Renal pelvis (tissue), 4 donors: Measurements from ENCODE around the gene ATP2C2. TPM values are rescaled to one million over a fixed set of nuclear protein-coding genes. Genes with fewer than 3 reads are reported as not detected.
"Not testable (repeated sequence)": the region's sequence is repeated elsewhere in the genome, so short reads cannot be mapped to it uniquely, and the experiment has no call there.

Experiments
- DNase-seq: peaks from one replicate; pipeline ENCODE4 v3.0.0-alpha.2; 2013
- polyA plus RNA-seq, 3 donors: library from polyadenylated mRNA; unstranded; fragments of 120-200 nt; gene quantifications; one replicate each; pipeline ENCODE4 v1.2.1, GENCODE V29; 2013; ENCODE audit not compliant: insufficient read length in 3 of 3

ATP2C2 gene
- polyA plus RNA-seq, 3 donors: 0.46 to 2.9 (median 1.4) TPM

DNA sequence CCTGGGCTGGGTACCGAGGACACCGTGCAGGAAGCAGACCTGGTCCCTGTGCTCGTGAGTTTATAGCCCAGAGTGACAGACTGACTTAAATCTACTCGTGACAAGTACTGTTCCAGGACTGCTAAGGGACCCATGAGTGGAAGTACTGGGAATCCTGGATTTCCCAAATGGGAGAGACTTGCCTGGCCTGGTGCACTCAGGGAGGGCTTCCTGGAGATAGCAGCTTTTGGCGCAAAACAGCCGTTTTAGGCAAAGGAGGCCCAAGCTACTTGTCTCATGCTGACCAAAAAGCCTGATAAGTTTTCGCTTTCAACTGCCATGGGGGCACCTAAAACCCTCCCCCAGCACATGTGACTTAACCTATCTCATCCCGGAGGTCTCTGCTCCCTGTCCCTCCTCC is 51.4 kb downstream of the ATP2C2 start:
- no peak for DNase-seq

DNA sequence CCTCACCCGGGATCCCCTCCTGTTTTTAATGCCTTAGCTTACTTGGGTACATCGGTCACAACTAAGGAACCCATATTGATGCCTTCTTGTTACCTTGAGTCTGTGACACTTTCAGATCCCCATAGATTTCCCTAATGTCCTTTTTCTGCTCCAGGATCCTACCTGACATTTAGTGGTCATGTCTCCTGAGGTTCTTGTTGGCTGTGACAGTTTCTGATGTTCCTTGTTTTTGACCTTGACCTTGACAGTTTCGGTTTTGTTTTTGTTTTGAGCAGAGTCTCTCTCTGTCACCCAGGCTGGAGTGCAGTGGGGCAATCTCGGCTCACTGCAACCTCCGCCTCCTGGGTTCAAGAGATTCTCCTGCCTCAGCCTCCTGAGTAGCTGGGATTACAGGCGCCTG is 52.2 kb downstream of the ATP2C2 start:
- DNase-seq: not testable (repeated sequence)

DNA sequence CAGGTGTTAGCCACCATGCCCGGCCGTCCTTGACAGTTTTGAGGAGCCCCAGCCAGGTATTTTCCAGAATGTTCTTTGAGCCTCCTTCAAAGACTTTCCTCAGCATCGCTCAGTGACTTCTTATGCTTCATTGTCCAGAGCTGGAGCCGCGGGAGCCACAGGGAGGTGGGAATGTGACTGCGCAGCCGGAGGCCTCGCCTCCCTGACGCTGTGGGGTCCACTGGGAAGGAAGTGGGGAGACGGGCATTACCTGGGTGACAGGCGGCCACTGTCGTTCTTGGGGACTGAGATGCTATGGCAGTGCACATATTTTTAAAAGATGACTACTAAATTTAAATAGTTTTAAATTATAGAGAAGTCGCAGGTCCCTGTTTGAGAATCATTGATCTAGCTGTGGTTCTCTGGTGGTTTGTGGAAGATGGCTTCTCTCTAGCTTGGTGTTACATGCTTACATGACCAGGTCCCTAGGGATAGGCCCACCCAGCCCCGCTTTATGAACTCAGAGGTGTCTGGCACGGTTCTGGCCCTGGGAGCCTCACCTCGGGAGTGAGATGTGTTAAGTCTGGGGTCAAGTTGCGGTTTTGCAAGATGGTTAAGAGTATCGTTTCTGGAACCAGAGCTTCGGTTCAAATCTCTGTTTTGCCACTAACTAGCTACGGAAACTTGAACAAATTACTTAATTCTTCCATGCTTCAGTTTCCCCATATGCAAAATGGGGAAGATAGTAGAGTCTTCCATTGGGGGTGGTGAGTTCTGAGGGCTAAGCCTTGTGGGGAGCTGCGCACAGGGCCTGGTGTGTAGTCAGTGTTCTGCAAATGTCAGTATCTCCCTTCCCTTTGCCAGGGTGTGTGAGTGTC is 53.0 kb downstream of the ATP2C2 start:
- no peak for DNase-seq

- DNase-seq: no peak
Observed at GRCh38 chr16:84421938-84422220, 53.5 kb downstream of the ATP2C2 start.

- DNase-seq: no peak
Observed at GRCh38 chr16:84423416-84423837, 55.1 kb downstream of the ATP2C2 start.

- no peak for DNase-seq
Observed at GRCh38 chr16:84425696-84426095, 57.4 kb downstream of the ATP2C2 start.

GRCh38 chr16:84426804-84427203 is 58.5 kb downstream of the ATP2C2 start:
- DNase-seq: no peak

GRCh38 chr16:84427553-84427952 is 59.2 kb downstream of the ATP2C2 start:
- no peak for DNase-seq

- no peak for DNase-seq
Observed at GRCh38 chr16:84430860-84431259, 62.5 kb downstream of the ATP2C2 start.

- no peak for DNase-seq
Observed at GRCh38 chr16:84434800-84435199, 66.5 kb downstream of the ATP2C2 start.

DNA sequence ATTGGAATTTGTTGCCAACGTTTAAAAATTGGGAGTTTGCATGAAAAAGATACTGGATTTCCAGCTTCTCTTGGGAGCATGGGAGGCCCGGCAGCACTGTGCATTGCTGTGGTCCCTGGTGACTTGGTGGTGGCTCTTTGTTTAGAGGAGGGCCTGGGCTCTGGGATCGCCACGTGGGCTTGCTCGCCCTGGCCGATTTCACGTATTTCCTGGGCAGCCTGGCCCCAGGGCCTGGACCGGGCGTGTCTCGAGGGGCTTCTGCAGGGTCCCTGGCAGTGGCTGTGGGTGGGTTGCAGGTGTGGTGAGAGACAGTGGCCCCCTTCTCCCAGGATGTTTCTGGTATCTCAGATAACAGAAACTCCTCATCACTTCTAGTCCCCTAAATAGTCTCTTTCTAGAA is 67.9 kb downstream of the ATP2C2 start:
- no peak for DNase-seq

DNA sequence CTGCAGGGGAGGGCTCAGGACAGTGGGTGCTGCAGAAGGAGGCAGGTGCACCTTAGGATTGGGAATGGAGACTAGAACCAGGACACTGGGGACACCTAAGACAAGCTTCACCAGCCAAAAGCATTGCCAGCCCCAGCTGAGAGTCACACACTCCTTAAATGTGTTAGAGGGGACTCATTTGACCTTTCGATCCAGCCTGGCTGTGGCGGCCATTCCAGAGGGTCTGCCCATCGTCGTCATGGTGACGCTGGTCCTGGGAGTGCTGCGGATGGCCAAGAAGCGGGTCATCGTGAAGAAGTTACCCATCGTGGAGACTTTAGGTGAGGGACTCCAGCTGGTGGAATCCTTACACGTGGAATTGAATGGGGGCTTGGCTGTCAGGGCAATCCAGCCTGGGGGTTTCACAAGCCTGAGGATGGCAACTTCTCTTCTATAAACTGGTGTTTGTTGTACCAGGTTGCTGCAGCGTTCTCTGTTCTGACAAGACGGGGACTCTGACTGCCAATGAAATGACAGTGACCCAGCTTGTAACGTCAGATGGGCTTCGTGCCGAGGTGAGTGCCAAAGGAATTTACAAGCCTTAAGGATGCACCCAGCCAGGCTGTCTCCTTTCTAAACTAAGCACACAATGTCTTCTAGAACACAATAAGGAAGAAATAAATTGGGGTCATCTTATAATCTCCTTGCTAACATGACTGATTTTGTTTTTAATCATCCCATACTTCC is 70.8 kb downstream of the ATP2C2 start:
- no peak for DNase-seq

GRCh38 chr16:84442416-84443145 is 74.2 kb downstream of the ATP2C2 start:
- DNase-seq: no peak

GRCh38 chr16:84443166-84443802 is 74.9 kb downstream of the ATP2C2 start:
- peak; percentile 35 for DNase-seq

GRCh38 chr16:84444476-84444875 is 76.1 kb downstream of the ATP2C2 start:
- no peak for DNase-seq

DNA sequence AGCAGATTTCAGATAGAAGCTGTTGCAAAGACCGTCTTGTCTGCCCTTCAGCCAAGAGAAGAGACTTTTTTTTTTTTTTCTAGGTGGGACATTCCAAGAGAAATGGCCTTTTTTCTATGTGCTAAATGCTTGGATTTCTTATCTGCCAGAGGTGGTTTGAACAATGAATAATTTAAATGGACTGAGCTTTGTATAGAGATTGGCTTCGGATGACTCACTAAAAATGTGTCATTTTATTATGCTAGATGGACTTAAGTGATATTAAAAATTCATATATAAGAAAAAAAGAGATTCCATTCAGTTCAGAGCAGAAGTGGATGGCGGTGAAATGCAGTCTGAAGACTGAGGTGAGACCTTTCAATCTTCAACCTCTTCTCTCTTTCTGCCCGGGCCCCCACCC is 77.7 kb downstream of the ATP2C2 start:
- DNase-seq: no peak

DNA sequence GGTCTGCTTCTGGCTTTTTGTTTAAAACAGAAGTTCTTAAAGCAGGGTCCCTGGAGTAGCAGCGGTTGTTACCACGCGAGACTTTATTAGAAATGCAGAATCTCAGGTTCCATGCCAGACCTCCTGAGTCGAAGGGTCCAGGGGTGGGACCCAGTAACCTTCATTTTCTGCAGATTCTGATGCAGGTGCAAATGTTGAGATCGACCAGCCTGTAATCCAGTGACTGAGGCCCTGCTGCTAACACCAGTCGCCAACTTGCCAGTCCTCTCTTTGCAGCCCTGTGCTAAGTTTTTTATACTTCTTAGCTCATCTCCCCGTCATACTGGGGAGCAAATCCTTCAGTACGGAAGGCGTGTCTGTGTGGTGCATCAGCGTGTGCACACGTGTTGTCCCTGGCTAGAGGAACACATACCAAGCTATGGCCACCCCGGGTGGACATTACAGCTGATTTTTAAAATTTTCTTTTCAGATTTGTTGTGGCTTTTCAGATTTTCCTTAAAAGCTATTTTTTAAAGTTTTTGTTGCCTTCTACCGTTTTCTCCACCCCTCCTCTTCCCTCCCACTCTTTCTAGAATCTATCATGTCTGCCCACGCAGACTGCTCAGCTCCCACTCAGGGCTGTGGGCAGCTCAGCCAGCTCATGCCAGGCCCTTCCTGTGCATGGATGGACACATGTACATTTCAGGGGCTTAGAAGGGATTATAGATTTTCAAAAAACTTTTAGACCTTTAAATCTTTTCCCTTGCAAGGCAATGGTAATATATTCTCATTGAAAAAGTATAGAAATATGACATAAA is 78.5 kb downstream of the ATP2C2 start:
- no peak for DNase-seq

DNA sequence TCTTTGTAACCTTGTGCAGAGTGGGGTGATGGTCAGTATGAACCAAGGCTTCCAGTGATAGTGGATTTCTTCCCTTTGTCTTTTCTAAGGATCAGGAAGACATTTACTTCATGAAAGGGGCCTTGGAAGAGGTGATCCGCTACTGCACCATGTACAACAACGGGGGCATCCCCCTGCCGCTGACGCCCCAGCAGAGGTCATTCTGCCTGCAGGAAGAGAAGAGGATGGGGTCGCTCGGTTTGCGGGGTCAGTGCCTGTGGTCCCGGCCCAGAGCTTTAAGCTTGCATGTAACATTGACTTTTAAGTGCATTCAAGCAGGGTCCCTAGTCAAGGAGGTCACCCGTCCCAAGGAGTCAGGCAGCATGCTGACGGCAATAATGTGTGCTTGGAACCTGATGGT is 80.1 kb downstream of the ATP2C2 start:
- no peak for DNase-seq

DNA sequence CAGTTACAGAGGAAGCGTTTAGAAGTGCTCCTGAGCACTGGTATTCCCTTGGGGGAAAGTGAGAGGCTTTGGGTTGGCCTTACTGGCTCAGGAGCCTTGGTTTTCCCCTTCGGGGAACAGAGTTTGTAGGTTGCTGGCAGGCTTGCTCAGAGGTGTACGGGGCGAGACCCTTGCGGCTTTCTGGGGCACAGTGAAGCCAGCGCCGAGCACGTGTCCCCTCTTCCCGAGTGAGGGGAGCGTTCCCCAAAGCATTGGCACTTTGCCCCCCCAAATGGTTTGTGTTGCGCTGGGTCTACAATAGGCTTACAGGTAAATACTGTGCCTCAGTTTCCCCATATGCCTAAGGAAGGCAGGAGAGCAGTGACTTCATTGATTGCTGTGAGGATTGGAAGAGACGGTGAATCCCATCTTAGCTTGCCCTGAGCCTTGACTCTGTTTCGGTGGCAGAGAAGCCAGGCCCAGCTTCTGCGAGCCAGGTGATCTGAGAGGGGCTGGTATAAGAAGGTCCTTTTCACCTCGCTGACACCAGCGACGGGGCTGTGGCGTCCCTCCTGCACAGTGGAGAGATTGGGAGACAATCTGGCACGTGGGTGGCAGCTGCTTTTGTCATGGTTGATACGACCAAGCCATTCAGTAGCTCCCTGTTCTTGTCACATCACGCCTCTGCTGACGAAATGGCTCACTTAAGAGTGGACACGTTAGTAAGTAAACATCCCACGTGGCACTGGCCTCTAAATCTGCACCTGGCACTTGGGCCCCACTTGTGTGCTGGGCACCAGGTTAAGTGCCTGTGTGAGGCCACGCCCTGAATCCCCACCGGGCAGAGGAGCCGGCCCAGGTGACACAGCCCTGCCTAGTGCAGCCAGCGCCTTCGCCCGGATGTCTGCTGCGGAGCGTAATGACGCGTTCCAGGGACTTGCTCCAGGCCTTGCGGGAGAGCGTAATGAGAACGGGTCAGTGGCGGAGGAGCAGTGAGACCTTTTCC is 81.1 kb downstream of the ATP2C2 start:
- DNase-seq: no peak

DNA sequence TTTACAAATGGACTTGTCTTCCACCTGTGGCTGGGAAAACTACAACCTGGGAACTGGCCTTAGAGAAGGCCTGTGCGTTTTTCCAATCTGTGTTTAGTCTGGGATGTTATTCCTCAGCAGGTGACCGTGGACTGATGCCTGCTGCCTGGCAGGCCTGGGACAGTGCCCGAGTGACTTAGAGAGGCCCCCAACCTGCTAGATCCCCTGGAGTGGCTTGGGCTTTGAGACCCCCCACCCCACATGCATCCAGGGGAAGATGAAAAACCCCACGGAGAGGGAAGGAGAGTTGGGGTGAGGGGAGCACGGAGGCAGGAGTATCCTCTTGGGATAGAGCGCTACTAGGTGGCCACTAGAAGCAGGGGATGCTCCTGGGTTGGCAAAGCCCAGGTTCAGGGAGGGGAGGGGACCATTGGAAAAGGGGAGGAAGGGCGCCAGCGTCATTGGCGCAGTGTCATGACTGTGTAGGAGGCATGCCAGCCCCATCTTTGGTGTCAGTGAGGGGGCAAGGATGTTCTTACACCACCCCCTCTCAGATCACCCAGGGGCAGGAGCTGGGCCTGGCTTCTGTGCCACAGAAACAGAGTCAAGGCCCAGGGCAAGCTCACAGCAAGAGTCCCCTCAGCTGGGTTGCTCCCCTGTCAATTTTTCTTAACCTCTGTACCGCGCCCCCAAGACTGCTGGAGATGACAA is 82.0 kb downstream of the ATP2C2 start:
- DNase-seq: no peak
